SH-SY5Y (cell line): ENCODE results near the gene HTRA2.

ENCODE experiments used
- GATA2 ChIP-seq: IDR thresholded peaks from 2 replicates; pipeline ENCODE4 v1.6.1; 2011; ENCODE audit warnings: mild to moderate bottlenecking, low read depth, low read length
- GATA3 ChIP-seq: IDR thresholded peaks from 2 replicates; pipeline ENCODE4 v1.6.1; 2011; ENCODE audit warnings: low read depth, mild to moderate bottlenecking, low read length, moderate library complexity

DNA sequence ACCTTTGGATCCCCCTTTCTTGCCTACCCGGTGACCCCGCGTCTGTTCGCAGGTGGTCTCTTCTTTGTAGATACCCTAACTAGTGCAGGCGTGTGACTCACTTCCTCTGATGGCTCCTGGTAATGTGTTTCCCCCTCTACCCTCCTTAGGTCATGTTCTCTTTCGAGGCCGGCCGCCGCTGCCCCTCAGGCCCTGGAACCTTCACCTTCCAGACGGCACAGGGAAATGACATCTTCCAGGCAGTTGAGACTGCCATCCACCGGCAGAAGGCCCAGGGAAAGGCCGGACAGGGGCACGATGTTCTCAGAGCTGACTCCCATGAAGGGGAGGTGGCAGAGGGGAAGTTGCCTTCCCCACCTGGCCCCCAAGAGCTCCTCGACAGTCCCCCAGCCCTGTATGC, 26.4 kb downstream of the HTRA2 start:
- TF ChIP-seq GATA3 (no peak), GATA2 (no peak)
